PC-9 (cell line): ENCODE measurements around the gene OR51B2.
"Not testable (repeated sequence)": the region's sequence is repeated elsewhere in the genome, so short reads cannot be mapped to it uniquely, and the experiment has no call there.

Experiments used
- EZH2 ChIP-seq: fragments of 200-600 bp; sonication (generic); IDR thresholded peaks from 2 replicates; pipeline ENCODE4 v1.8.0; 2017; ENCODE audit warnings: antibody characterized with exemption, low read depth
- TF ChIP-seq, protein P1 (sequence below): fragments of 200-600 bp; sonication (generic); conservative IDR thresholded peaks from 2 replicates; pipeline ENCODE4 v1.6.1; 2017; ENCODE audit warnings: mixed run types, antibody characterized with exemption, mild to moderate bottlenecking, moderate library complexity

DNA sequence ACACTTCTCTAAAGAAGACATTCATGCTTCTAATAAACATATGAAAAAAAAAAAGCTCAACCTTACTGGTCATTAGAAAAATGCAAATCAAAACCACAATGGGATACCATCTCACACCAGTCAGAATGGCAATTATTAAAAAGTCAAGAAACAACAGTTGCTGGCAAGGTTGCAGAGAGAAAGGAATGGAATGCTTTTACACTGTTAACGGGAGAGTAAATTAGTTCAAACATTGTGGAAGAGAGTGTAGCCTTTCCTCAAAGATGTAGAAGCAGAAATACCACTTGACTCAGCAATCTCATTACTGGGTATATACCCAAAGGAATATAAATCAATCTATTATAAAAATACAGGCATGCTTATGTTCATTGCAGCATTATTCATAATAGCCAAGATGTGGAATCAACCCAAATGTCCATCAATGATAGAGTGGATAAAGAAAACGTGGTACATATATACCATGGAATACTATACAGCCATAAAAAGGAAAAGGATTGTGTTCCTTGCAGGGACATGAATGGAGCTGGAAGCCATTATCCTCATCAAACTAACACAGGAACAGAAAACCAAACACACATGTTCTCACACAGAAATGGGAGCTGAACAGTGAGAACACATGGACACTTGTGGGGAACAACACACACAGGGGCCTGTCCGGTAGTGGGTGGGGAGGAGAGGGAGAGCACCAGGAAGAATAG is 10.6 kb downstream of the OR51B2 start:
- TF ChIP-seq EZH2: not testable (repeated sequence)
- TF ChIP-seq, protein P1, sequence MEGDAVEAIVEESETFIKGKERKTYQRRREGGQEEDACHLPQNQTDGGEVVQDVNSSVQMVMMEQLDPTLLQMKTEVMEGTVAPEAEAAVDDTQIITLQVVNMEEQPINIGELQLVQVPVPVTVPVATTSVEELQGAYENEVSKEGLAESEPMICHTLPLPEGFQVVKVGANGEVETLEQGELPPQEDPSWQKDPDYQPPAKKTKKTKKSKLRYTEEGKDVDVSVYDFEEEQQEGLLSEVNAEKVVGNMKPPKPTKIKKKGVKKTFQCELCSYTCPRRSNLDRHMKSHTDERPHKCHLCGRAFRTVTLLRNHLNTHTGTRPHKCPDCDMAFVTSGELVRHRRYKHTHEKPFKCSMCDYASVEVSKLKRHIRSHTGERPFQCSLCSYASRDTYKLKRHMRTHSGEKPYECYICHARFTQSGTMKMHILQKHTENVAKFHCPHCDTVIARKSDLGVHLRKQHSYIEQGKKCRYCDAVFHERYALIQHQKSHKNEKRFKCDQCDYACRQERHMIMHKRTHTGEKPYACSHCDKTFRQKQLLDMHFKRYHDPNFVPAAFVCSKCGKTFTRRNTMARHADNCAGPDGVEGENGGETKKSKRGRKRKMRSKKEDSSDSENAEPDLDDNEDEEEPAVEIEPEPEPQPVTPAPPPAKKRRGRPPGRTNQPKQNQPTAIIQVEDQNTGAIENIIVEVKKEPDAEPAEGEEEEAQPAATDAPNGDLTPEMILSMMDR: not testable (repeated sequence)
